ENCODE data around the gene LATS2.

The LATS2 gene

GRCh38 chr13:21081926-21082325 lies 20.5 kb upstream of the LATS2 start:
- Histone ChIP-seq H3K9me3 (ENCODE audit: control insufficient read depth, insufficient read depth, low read depth, low read length) (no peaks in the 10 kb centered on the region), H3K36me3 (ENCODE audit: control insufficient read depth in 2 of 2, insufficient read depth in 1 of 2, low read length in 2 of 2) (no peaks in the 10 kb centered on the region), H3K27ac (ENCODE audit: extremely low read depth, low read depth, low read length) (no peak overlapping the region), H3K4me3 (ENCODE audit: low read depth, low read length) (no peak overlapping the region), H3K4me1 (ENCODE audit: control insufficient read depth, insufficient read depth, low read length) (0 out of 2 replicates have a peak, but pooled peaks cover 6% of the 10 kb centered on the region)
- ChIA-PET POLR2A (no interaction called here), CTCF (no interaction called here)
- TF ChIP-seq ZNF645 (tag by site-specific recombination; IDR thresholded peaks at IDR 0.05), result no peak
- no peak for TF ChIP-seq KLF9 (tag by site-specific recombination; IDR thresholded peaks at IDR 0.05; ENCODE audit: low read depth)
- no peak for TF ChIP-seq ZNF148 (tag by site-specific recombination; IDR thresholded peaks at IDR 0.05; ENCODE audit: borderline replicate concordance)
- no peak for TF ChIP-seq ZNF16 (tag by site-specific recombination; IDR thresholded peaks at IDR 0.05; ENCODE audit: low read depth)
- TF ChIP-seq ZNF843 (tag by site-specific recombination; IDR thresholded peaks at IDR 0.05), result no peak
- TF ChIP-seq ZNF561 (tag by site-specific recombination; IDR thresholded peaks at IDR 0.05; ENCODE audit: borderline replicate concordance), result no peak

GRCh38 chr13:21080593-21080891 lies 19.2 kb upstream of the LATS2 start:
- Histone ChIP-seq H3K9me3 (ENCODE audit: control insufficient read depth, insufficient read depth, low read depth, low read length) (no peaks in the 10 kb centered on the region), H3K4me1 (ENCODE audit: control insufficient read depth, insufficient read depth, low read length) (0 out of 2 replicates have a peak, but pooled peaks cover 6% of the 10 kb centered on the region), H3K27ac (ENCODE audit: extremely low read depth, low read depth, low read length) (no peak overlapping the region), H3K4me3 (ENCODE audit: low read depth, low read length) (no peak overlapping the region), H3K36me3 (ENCODE audit: control insufficient read depth in 2 of 2, insufficient read depth in 1 of 2, low read length in 2 of 2) (no peaks in the 10 kb centered on the region)
- POLR2A ChIA-PET, result no interaction called here
- TF ChIP-seq ZNF423 (tag by site-specific recombination; IDR thresholded peaks at IDR 0.05) (no peak), TRIM28 (IDR thresholded peaks at IDR 0.05; ENCODE audit: borderline replicate concordance, low read length) (no peak), ZNF488 (tag by site-specific recombination; IDR thresholded peaks at IDR 0.05) (no peak), ZSCAN30 (tag by site-specific recombination; IDR thresholded peaks at IDR 0.05) (no peak), REPIN1 (tag by site-specific recombination; IDR thresholded peaks at IDR 0.05; ENCODE audit: low read depth) (no peak), SALL2 (tag by site-specific recombination; IDR thresholded peaks at IDR 0.05; ENCODE audit: borderline replicate concordance) (no peak)
- CTCF ChIA-PET, result no interaction called here

GRCh38 chr13:21079761-21080592 lies 18.6 kb upstream of the LATS2 start:
- Histone ChIP-seq H3K4me3 (ENCODE audit: low read depth, low read length) (no peak overlapping the region; the same call in 1 of the 2 replicates), H3K36me3 (ENCODE audit: control insufficient read depth in 2 of 2, insufficient read depth in 1 of 2, low read length in 2 of 2) (no peaks in the 10 kb centered on the region), H3K9me3 (ENCODE audit: control insufficient read depth, insufficient read depth, low read depth, low read length) (no peaks in the 10 kb centered on the region), H3K27ac (ENCODE audit: extremely low read depth, low read depth, low read length) (no peak overlapping the region), H3K4me1 (ENCODE audit: control insufficient read depth, insufficient read depth, low read length) (0 out of 2 replicates have a peak, but pooled peaks cover 6% of the 10 kb centered on the region)
- CTCF ChIA-PET, result no interaction called here
- POLR2A ChIA-PET, result no interaction called here
- TF ChIP-seq PRDM4 (tag by site-specific recombination; IDR thresholded peaks at IDR 0.05) (no peak), MYNN (tag by site-specific recombination; IDR thresholded peaks at IDR 0.05; ENCODE audit: borderline replicate concordance) (no peak), OSR2 (tag by site-specific recombination; IDR thresholded peaks at IDR 0.05) (no peak), ZNF704 (tag by site-specific recombination; IDR thresholded peaks at IDR 0.05) (no peak), ZNF521 (tag by site-specific recombination; IDR thresholded peaks at IDR 0.05) (no peak), ATF2 (tag by site-specific recombination; IDR thresholded peaks at IDR 0.05; ENCODE audit: low read depth) (peak; percentile 47), ZNF362 (tag by site-specific recombination; IDR thresholded peaks at IDR 0.05) (0 out of 2 replicates have a peak, but pooled peaks have one; percentile 33), ZBTB21 (tag by site-specific recombination; IDR thresholded peaks at IDR 0.05) (peak; percentile 72)

All from HEK293 (cell line).